HL-60/S4 treated with phorbol 12-myristate 13-acetate at 8.2 ng/mL for 4 days and 3 days (cell line): ENCODE measurements around the gene SNRNP70.

Experiments
- in situ Hi-C: fragments of 300-500 bp; cut with MboI; formaldehyde crosslinking; loops from 2 replicates; pipeline ENCODE4 v1.15.0; 2022; ENCODE audit warnings: low sequenced_read_pairs

SNRNP70 gene

GRCh38 chr19:49097453-49098288, 12.4 kb downstream of the SNRNP70 start:
- in situ Hi-C loops: no loop called here

GRCh38 chr19:49098795-49099194, 13.5 kb downstream of the SNRNP70 start:
- in situ Hi-C loops: no loop called here

- in situ Hi-C loops: no loop called here
Measured at GRCh38 chr19:49101160-49101559, 15.9 kb downstream of the SNRNP70 start.

- in situ Hi-C loops: no loop called here
Measured at GRCh38 chr19:49102303-49102702, 17.1 kb downstream of the SNRNP70 start.

GRCh38 chr19:49103331-49104085, 18.3 kb downstream of the SNRNP70 start:
- in situ Hi-C loops: no loop called here

GRCh38 chr19:49104229-49104864, 19.1 kb downstream of the SNRNP70 start:
- in situ Hi-C loops: no loop called here

- in situ Hi-C loops: no loop called here
Measured at GRCh38 chr19:49106648-49107135, 21.4 kb downstream of the SNRNP70 start.

GRCh38 chr19:49107625-49108459, 22.6 kb downstream of the SNRNP70 start:
- in situ Hi-C loops: no loop called here

GRCh38 chr19:49109051-49109450, 23.8 kb downstream of the SNRNP70 start:
- in situ Hi-C loops: no loop called here

GRCh38 chr19:49109569-49110233, 24.4 kb downstream of the SNRNP70 start:
- in situ Hi-C loops: no loop called here

GRCh38 chr19:49110567-49110966, 25.3 kb downstream of the SNRNP70 start:
- in situ Hi-C loops: no loop called here

- in situ Hi-C loops: no loop called here
Measured at GRCh38 chr19:49111218-49111998, 26.2 kb downstream of the SNRNP70 start.

- in situ Hi-C loops: no loop called here
Measured at GRCh38 chr19:49113762-49114629, 28.7 kb downstream of the SNRNP70 start, which contains the start of gene LIN7B. Gene LIN7B (plus strand): TSS chr19:49114370. CDS start chr19:49114405, 35 bp downstream.

- in situ Hi-C loops: no loop called here
Measured at GRCh38 chr19:49114630-49115363, 29.5 kb downstream of the SNRNP70 start.

- in situ Hi-C loops: no loop called here
Measured at GRCh38 chr19:49116544-49116943, 31.3 kb downstream of the SNRNP70 start.

- in situ Hi-C loops: no loop called here
Measured at GRCh38 chr19:49117677-49118564, 32.7 kb downstream of the SNRNP70 start.
